ENCODE data around the gene ASL.
"Not testable (repeated sequence)": the region's sequence is repeated elsewhere in the genome, so short reads cannot be mapped to it uniquely, and the experiment has no call there.

ASL gene

GRCh38 chr7:66043681-66044497, 31.7 kb upstream of the ASL start:
- no peak for TF ChIP-seq CTCF (IDR thresholded peaks at IDR 0.05; ENCODE audit: borderline replicate concordance, control extremely low read depth, extremely low read depth, insufficient read depth, missing control alignments)
- in situ Hi-C loops (cut with MboI; ENCODE audit: low sequenced_read_pairs, unreplicated experiment) = no loop called here
- peak; percentile 55 for DNase-seq (ENCODE audit: low spot score)

- in situ Hi-C loops (cut with MboI; ENCODE audit: low sequenced_read_pairs, unreplicated experiment); DNase-seq (ENCODE audit: low spot score): not testable (repeated sequence)
Observed at GRCh38 chr7:66044498-66044854, 31.1 kb upstream of the ASL start.

- in situ Hi-C loops (cut with MboI; ENCODE audit: low sequenced_read_pairs, unreplicated experiment) = no loop called here
Observed at GRCh38 chr7:66047426-66047825, 28.2 kb upstream of the ASL start.

GRCh38 chr7:66049886-66050285, 25.7 kb upstream of the ASL start:
- in situ Hi-C loops (cut with MboI; ENCODE audit: low sequenced_read_pairs, unreplicated experiment) = not testable (repeated sequence)

More at GRCh38 chr7:66047426-66047825, 28.2 kb upstream of the ASL start:
- no peak for TF ChIP-seq CTCF (IDR thresholded peaks at IDR 0.05; ENCODE audit: borderline replicate concordance, control extremely low read depth, extremely low read depth, insufficient read depth, missing control alignments)
- DNase-seq (ENCODE audit: low spot score) = no peak

GRCh38 chr7:66050337-66050957, 25.2 kb upstream of the ASL start:
- in situ Hi-C loops (cut with MboI; ENCODE audit: low sequenced_read_pairs, unreplicated experiment) = no loop called here
- TF ChIP-seq CTCF (IDR thresholded peaks at IDR 0.05; ENCODE audit: borderline replicate concordance, control extremely low read depth, extremely low read depth, insufficient read depth, missing control alignments) = no peak
- DNase-seq (ENCODE audit: low spot score) = no peak

More at GRCh38 chr7:66049886-66050285, 25.7 kb upstream of the ASL start:
- not testable (repeated sequence) for DNase-seq (ENCODE audit: low spot score)

GRCh38 chr7:66050990-66051448, 24.6 kb upstream of the ASL start:
- DNase-seq (ENCODE audit: low spot score) = no peak
- in situ Hi-C loops (cut with MboI; ENCODE audit: low sequenced_read_pairs, unreplicated experiment) = no loop called here
- TF ChIP-seq CTCF (IDR thresholded peaks at IDR 0.05; ENCODE audit: borderline replicate concordance, control extremely low read depth, extremely low read depth, insufficient read depth, missing control alignments) = no peak

- no peak for DNase-seq (ENCODE audit: low spot score)
- TF ChIP-seq CTCF (IDR thresholded peaks at IDR 0.05; ENCODE audit: borderline replicate concordance, control extremely low read depth, extremely low read depth, insufficient read depth, missing control alignments) = no peak
- in situ Hi-C loops (cut with MboI; ENCODE audit: low sequenced_read_pairs, unreplicated experiment) = no loop called here
Observed at GRCh38 chr7:66052447-66052846, 23.2 kb upstream of the ASL start.

All from GM13976 (cell line).